Measurements from ENCODE around the gene CPTP. TPM values are rescaled to one million over a fixed set of nuclear protein-coding genes. Genes with fewer than 3 reads are reported as not detected.

The CPTP gene
- 7.1 and 9.5 TPM in 2 replicates for polyA plus RNA-seq (2011; rRNA removed)
- polyA minus RNA-seq (2011; rRNA and poly(A)+ RNA removed): 5.0 and 6.2 TPM in 2 replicates

GRCh38 chr1:1324524-1325287 is at the start of gene CPTP, which contains the start of gene INTS11:
TSS of gene CPTP (plus strand) at chr1:1324802. CDS start at chr1:1326911, 2,109 bp downstream.
TSS of gene INTS11 (minus strand) at chr1:1324660. CDS start at chr1:1324608, 52 bp downstream.
- ChIA-PET CTCF (interaction anchor here (1.2 kb wide), 1 partner anchor 47 kb away, joined by 3 read pairs; no protein-coding TSS in a partner anchor), POLR2A (no interaction called here)
- Histone ChIP-seq H3K27ac (ENCODE audit: low read depth, low read length) (no peak within 1 kb of the TSS), H3K9me3 (ENCODE audit: control insufficient read depth, insufficient read depth, low read length) (peaks cover 4% of the 10 kb centered on the region; the same call in 1 of the 2 replicates), H3K4me3 (ENCODE audit: low read depth, low read length) (peak within 1 kb of the TSS; percentile 86), H3K27me3 (ENCODE audit: control insufficient read depth, insufficient read depth, low read length) (no peaks in the 10 kb centered on the region)
- DNase-seq (ENCODE audit: low read depth, low spot score): peak; percentile 73
- TF ChIP-seq CTCF (IDR thresholded peaks at IDR 0.05; ENCODE audit: low read depth, low read length): no peak

GRCh38 chr1:1274931-1275431 is 49.6 kb upstream of the CPTP start:
- H3K27me3 ChIP-seq (ENCODE audit: control insufficient read depth, insufficient read depth, low read length): no peaks in the 10 kb centered on the region
- H3K4me3 ChIP-seq (ENCODE audit: low read depth, low read length): peak overlapping the region; percentile 70
- DNase-seq (ENCODE audit: low read depth, low spot score): no peak
- no peaks in the 10 kb centered on the region; the same call in 1 of the 2 replicates for H3K9me3 ChIP-seq (ENCODE audit: control insufficient read depth, insufficient read depth, low read length)
- TF ChIP-seq CTCF (IDR thresholded peaks at IDR 0.05; ENCODE audit: low read depth, low read length): no peak
- POLR2A ChIA-PET: no interaction called here
- CTCF ChIA-PET: no interaction called here
- no peak overlapping the region for H3K27ac ChIP-seq (ENCODE audit: low read depth, low read length)

GRCh38 chr1:1275836-1276235 is 48.8 kb upstream of the CPTP start:
- TF ChIP-seq CTCF (IDR thresholded peaks at IDR 0.05; ENCODE audit: low read depth, low read length): no peak
- ChIA-PET CTCF (no interaction called here), POLR2A (no interaction called here)
- no peaks in the 10 kb centered on the region; the same call in 1 of the 2 replicates for H3K9me3 ChIP-seq (ENCODE audit: control insufficient read depth, insufficient read depth, low read length)
- DNase-seq (ENCODE audit: low read depth, low spot score): no peak
- H3K4me3 ChIP-seq (ENCODE audit: low read depth, low read length): no peak overlapping the region
- H3K27me3 ChIP-seq (ENCODE audit: control insufficient read depth, insufficient read depth, low read length): no peaks in the 10 kb centered on the region
- H3K27ac ChIP-seq (ENCODE audit: low read depth, low read length): peak overlapping the region; percentile 25

DNA sequence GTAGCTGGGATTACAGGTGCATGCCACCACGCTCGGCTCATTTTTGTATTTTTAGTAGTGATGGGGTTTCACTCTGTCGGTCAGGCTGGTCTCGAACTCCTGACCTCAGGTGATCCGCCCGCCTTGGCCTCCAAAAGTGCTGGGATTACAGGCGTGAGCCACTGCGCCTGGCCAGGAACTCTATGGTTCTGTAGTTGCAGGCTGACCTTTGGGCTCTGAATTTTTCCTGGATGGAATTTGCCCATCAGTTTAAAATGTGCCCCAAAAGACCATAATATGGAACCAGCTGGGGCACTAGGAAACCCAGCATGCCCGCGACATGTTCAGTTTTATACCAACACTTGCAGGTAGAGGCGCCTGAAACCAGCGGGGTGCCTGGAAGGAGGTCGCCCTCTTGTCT is 46.0 kb upstream of the CPTP start:
- no peak overlapping the region for H3K27ac ChIP-seq (ENCODE audit: low read depth, low read length)
- no peaks in the 10 kb centered on the region; the same call in 1 of the 2 replicates for H3K9me3 ChIP-seq (ENCODE audit: control insufficient read depth, insufficient read depth, low read length)
- H3K4me3 ChIP-seq (ENCODE audit: low read depth, low read length): no peak overlapping the region
- ChIA-PET CTCF (no interaction called here), POLR2A (no interaction called here)
- H3K27me3 ChIP-seq (ENCODE audit: control insufficient read depth, insufficient read depth, low read length): no peaks in the 10 kb centered on the region
- no peak for DNase-seq (ENCODE audit: low read depth, low spot score)
- no peak for TF ChIP-seq CTCF (IDR thresholded peaks at IDR 0.05; ENCODE audit: low read depth, low read length)

DNA sequence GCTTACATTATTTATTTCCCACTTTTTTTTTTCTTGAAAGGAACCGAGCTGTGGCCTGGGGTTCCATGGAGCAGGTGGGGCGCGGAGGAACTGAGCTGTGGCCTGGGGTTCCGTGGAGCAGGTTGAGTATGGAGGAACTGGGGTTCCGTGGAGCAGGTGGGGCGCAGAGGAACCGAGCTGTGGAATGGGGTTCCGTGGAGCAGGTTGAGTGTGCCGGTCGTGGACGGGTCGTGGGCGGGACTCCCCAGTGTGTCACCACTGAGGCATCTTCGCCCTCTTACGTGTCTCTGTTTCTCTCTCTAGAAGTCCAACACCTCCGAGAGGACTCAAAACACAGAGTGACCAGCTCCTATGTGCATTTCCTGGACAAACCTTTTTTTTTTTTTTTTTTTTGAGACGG is 45.6 kb upstream of the CPTP start:
- POLR2A ChIA-PET: no interaction called here
- DNase-seq (ENCODE audit: low read depth, low spot score): no peak
- CTCF ChIA-PET: no interaction called here
- Histone ChIP-seq H3K9me3 (ENCODE audit: control insufficient read depth, insufficient read depth, low read length) (no peaks in the 10 kb centered on the region; the same call in 1 of the 2 replicates), H3K4me3 (ENCODE audit: low read depth, low read length) (no peak overlapping the region), H3K27ac (ENCODE audit: low read depth, low read length) (no peak overlapping the region), H3K27me3 (ENCODE audit: control insufficient read depth, insufficient read depth, low read length) (no peaks in the 10 kb centered on the region)
- no peak for TF ChIP-seq CTCF (IDR thresholded peaks at IDR 0.05; ENCODE audit: low read depth, low read length)

Measured in AG04450 (cell line).